Neural cell (in vitro differentiated cells): Measurements from ENCODE around the gene ACCSL. TPM values are rescaled to one million over a fixed set of nuclear protein-coding genes. Genes with fewer than 3 reads are reported as not detected.

Source experiments
- H2AFZ ChIP-seq: fragments of 200-600, 300-800 bp; sonication (generic), shearing (Covaris generic); 2 replicates; pipeline ENCODE4 v1.6.0; 2014; ENCODE audit warnings: low read depth, mild to moderate bottlenecking, antibody characterized with exemption, low read length, moderate library complexity
- H3F3A ChIP-seq: fragments of 200-600 bp; shearing (Covaris generic); 2 replicates; pipeline ENCODE4 v1.6.1; 2016; ENCODE audit warnings: mild to moderate bottlenecking, moderate library complexity, mixed read lengths, antibody characterized with exemption, low read length; ENCODE audit not compliant: insufficient read depth, poor library complexity, severe bottlenecking
- H3K27ac ChIP-seq: fragments of 200-600, 300-800 bp; sonication (generic), shearing (Covaris generic); 2 replicates; pipeline ENCODE4 v1.5.1; 2014; ENCODE audit warnings: mild to moderate bottlenecking, low read length, moderate library complexity
- H3K27me3 ChIP-seq: fragments of 300-800, 200-600 bp; sonication (generic), shearing (Covaris generic); 2 replicates; pipeline ENCODE4 v1.6.0; 2014; ENCODE audit warnings: mild to moderate bottlenecking, low read depth, low read length, moderate library complexity; ENCODE audit not compliant: insufficient read depth
- H3K36me3 ChIP-seq: fragments of 300-800, 200-600 bp; sonication (generic), shearing (Covaris generic); 2 replicates; pipeline ENCODE4 v1.5.1; 2014; ENCODE audit warnings: mild to moderate bottlenecking, antibody characterized with exemption, low read length, moderate library complexity; ENCODE audit not compliant: insufficient read depth
- H3K4me2 ChIP-seq: fragments of 300-800, 200-600 bp; sonication (generic), shearing (Covaris generic); 2 replicates; pipeline ENCODE4 v1.6.0; 2014; ENCODE audit warnings: mild to moderate bottlenecking, low read length
- H3K4me3 ChIP-seq: fragments of 300-800, 200-600 bp; sonication (generic), shearing (Covaris generic); 2 replicates; pipeline ENCODE4 v1.5.1; 2014; ENCODE audit warnings: mild to moderate bottlenecking, low read length, moderate library complexity
- H3K79me2 ChIP-seq: fragments of 200-600 bp; shearing (Covaris generic); replicated peaks from 2 replicates; pipeline ENCODE4 v1.6.0; 2014; ENCODE audit warnings: mild to moderate bottlenecking, low read length, moderate library complexity; ENCODE audit not compliant: insufficient read depth
- H3K9ac ChIP-seq: fragments of 300-800, 200-600 bp; sonication (generic), shearing (Covaris generic); 2 replicates; pipeline ENCODE4 v1.6.1; 2016; ENCODE audit warnings: mild to moderate bottlenecking, low read length, mixed read lengths
- H3K9me2 ChIP-seq: fragments of 200-600 bp; shearing (Covaris generic); 2 replicates; pipeline ENCODE4 v1.6.1; 2016; ENCODE audit warnings: mild to moderate bottlenecking, low read length, mixed read lengths; ENCODE audit not compliant: insufficient read depth
- H3K9me3 ChIP-seq: fragments of 200-600, 300-800 bp; sonication (generic), shearing (Covaris generic); 2 replicates; pipeline ENCODE4 v1.6.1; 2016; ENCODE audit warnings: mild to moderate bottlenecking, mixed run types, low read length, moderate library complexity, mixed read lengths
- H4K20me1 ChIP-seq: fragments of 200-600 bp; shearing (Covaris generic); 2 replicates; pipeline ENCODE4 v1.6.1; 2016; ENCODE audit warnings: mild to moderate bottlenecking, mixed run types; ENCODE audit not compliant: insufficient read depth
- EP300 ChIP-seq: fragments of 450-650 bp; conservative IDR thresholded peaks from 2 replicates; pipeline ENCODE4 v1.6.1; 2014; ENCODE audit warnings: antibody characterized with exemption, mild to moderate bottlenecking, moderate library complexity; ENCODE audit not compliant: poor library complexity, severe bottlenecking
- EZH2 ChIP-seq: fragments of 200-600, 300-800 bp; shearing (Covaris generic), sonication (generic); IDR thresholded peaks from 2 replicates; pipeline ENCODE4 v1.6.1; 2014; ENCODE audit warnings: antibody characterized with exemption, low read length, borderline replicate concordance, mild to moderate bottlenecking; ENCODE audit not compliant: insufficient read depth, poor library complexity, severe bottlenecking
- MXI1 ChIP-seq: fragments of 450-650 bp; conservative IDR thresholded peaks from 2 replicates; pipeline ENCODE4 v1.6.1; 2014; ENCODE audit warnings: antibody characterized with exemption, mild to moderate bottlenecking; ENCODE audit not compliant: poor library complexity, severe bottlenecking
- POLR2AphosphoS5 ChIP-seq: IDR thresholded peaks from 2 replicates; pipeline ENCODE4 v1.6.1; 2012
- RAD21 ChIP-seq: fragments of 450-650 bp; conservative IDR thresholded peaks from 2 replicates; pipeline ENCODE4 v1.6.1; 2014; ENCODE audit warnings: antibody characterized with exemption, mild to moderate bottlenecking, moderate library complexity
- SMC3 ChIP-seq: fragments of 450-650 bp; conservative IDR thresholded peaks from 2 replicates; pipeline ENCODE4 v1.6.1; 2014; ENCODE audit warnings: antibody characterized with exemption, mild to moderate bottlenecking, moderate library complexity; ENCODE audit not compliant: poor library complexity
- TAF1 ChIP-seq: IDR thresholded peaks from 2 replicates; pipeline ENCODE4 v1.6.1; 2012; ENCODE audit warnings: low read depth
- polyA plus RNA-seq: library from polyadenylated mRNA; depleted of rRNA; stranded (reverse); fragments of >200 nt; gene quantifications from 2 replicates; pipeline ENCODE4 v1.2.3, GENCODE V29; 2014
- TF ChIP-seq, protein P1 (sequence below): IDR thresholded peaks from 2 replicates; pipeline ENCODE4 v1.6.1; 2012; ENCODE audit warnings: borderline replicate concordance
- TF ChIP-seq, protein P2 (sequence below): fragments of 450-650 bp; IDR thresholded peaks from 2 replicates; pipeline ENCODE4 v1.5.1; 2014; ENCODE audit warnings: antibody characterized with exemption, mild to moderate bottlenecking, moderate library complexity; ENCODE audit not compliant: poor library complexity, severe bottlenecking

Gene ACCSL
- polyA plus RNA-seq, 1 donor from 2014 or later = not detected

DNA sequence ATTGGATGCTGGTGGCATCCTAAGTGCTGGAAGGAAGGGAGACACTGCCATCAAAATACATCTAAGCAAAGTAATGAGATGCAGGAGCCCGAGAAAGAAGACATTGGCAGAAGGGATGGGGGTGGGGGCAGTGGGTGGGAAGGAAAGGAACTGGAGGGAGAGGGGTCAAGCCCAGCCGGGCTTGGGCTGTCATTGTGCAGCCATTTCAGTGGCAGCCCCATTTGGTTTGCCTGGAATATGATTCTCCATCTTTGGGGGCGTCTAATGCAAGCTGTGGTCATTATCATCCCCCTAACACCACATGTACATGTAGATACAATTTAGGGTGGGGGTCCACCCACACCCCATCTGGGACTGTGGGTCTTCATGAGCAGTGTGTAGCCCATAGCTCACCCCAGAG, 13.9 kb upstream of the ACCSL start:
- no peaks in the 10 kb centered on the region for H3F3A ChIP-seq
- no peak for TF ChIP-seq SMC3
- TF ChIP-seq, protein P1, sequence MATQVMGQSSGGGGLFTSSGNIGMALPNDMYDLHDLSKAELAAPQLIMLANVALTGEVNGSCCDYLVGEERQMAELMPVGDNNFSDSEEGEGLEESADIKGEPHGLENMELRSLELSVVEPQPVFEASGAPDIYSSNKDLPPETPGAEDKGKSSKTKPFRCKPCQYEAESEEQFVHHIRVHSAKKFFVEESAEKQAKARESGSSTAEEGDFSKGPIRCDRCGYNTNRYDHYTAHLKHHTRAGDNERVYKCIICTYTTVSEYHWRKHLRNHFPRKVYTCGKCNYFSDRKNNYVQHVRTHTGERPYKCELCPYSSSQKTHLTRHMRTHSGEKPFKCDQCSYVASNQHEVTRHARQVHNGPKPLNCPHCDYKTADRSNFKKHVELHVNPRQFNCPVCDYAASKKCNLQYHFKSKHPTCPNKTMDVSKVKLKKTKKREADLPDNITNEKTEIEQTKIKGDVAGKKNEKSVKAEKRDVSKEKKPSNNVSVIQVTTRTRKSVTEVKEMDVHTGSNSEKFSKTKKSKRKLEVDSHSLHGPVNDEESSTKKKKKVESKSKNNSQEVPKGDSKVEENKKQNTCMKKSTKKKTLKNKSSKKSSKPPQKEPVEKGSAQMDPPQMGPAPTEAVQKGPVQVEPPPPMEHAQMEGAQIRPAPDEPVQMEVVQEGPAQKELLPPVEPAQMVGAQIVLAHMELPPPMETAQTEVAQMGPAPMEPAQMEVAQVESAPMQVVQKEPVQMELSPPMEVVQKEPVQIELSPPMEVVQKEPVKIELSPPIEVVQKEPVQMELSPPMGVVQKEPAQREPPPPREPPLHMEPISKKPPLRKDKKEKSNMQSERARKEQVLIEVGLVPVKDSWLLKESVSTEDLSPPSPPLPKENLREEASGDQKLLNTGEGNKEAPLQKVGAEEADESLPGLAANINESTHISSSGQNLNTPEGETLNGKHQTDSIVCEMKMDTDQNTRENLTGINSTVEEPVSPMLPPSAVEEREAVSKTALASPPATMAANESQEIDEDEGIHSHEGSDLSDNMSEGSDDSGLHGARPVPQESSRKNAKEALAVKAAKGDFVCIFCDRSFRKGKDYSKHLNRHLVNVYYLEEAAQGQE = no peak
- TF ChIP-seq EZH2 = no peak
- no peak for TF ChIP-seq TAF1
- no peak for TF ChIP-seq MXI1
- no peak for TF ChIP-seq POLR2AphosphoS5
- no peak for TF ChIP-seq EP300
- TF ChIP-seq RAD21 = no peak
- TF ChIP-seq, protein P2, sequence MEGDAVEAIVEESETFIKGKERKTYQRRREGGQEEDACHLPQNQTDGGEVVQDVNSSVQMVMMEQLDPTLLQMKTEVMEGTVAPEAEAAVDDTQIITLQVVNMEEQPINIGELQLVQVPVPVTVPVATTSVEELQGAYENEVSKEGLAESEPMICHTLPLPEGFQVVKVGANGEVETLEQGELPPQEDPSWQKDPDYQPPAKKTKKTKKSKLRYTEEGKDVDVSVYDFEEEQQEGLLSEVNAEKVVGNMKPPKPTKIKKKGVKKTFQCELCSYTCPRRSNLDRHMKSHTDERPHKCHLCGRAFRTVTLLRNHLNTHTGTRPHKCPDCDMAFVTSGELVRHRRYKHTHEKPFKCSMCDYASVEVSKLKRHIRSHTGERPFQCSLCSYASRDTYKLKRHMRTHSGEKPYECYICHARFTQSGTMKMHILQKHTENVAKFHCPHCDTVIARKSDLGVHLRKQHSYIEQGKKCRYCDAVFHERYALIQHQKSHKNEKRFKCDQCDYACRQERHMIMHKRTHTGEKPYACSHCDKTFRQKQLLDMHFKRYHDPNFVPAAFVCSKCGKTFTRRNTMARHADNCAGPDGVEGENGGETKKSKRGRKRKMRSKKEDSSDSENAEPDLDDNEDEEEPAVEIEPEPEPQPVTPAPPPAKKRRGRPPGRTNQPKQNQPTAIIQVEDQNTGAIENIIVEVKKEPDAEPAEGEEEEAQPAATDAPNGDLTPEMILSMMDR = no peak
- no peak overlapping the region for H3K9ac ChIP-seq
- H3K4me3 ChIP-seq = no peak overlapping the region
- H3K36me3 ChIP-seq = no peaks in the 10 kb centered on the region
- H3K9me2 ChIP-seq = no peaks in the 10 kb centered on the region
- no peaks in the 10 kb centered on the region for H3K9me3 ChIP-seq
- no peaks in the 10 kb centered on the region for H4K20me1 ChIP-seq
- H2AFZ ChIP-seq = no peak overlapping the region
- H3K4me2 ChIP-seq = no peak overlapping the region
- no peaks in the 10 kb centered on the region for H3K27me3 ChIP-seq
- no peaks in the 10 kb centered on the region for H3K79me2 ChIP-seq
- no peak overlapping the region for H3K27ac ChIP-seq

DNA sequence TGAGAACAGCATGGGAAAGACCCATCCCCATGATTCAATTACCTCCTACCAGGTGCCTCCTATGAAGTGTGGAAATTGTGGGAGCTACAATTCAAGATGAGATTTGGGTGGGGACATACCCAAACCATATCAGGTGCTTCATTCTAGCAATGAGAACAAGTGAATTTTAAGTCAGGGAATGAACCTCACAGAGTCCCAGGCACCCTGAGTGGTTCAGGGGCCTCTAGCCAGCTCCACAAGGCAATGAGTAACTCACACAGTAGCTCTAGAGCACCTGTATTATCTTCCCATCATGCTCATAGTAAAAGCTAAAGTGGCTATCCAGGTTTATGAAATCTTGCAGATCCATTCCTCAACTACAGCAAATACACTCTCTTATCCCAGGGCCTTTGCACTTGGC, 13.1 kb upstream of the ACCSL start:
- Histone ChIP-seq H3K27ac (no peak overlapping the region), H4K20me1 (no peaks in the 10 kb centered on the region)

More for the DNA sequence above, 13.1 kb upstream of the ACCSL start:
- Histone ChIP-seq H3K79me2 (no peaks in the 10 kb centered on the region), H3K4me3 (no peak overlapping the region), H3K27me3 (no peaks in the 10 kb centered on the region), H3K9ac (no peak overlapping the region), H3F3A (no peaks in the 10 kb centered on the region), H3K9me3 (no peaks in the 10 kb centered on the region), H3K9me2 (no peaks in the 10 kb centered on the region), H3K4me2 (no peak overlapping the region), H3K36me3 (no peaks in the 10 kb centered on the region), H2AFZ (no peak overlapping the region)
- no peak for TF ChIP-seq POLR2AphosphoS5
- no peak for TF ChIP-seq TAF1
- no peak for TF ChIP-seq RAD21
- no peak for TF ChIP-seq SMC3
- TF ChIP-seq EZH2 = no peak
- TF ChIP-seq, protein P2 = no peak
- TF ChIP-seq, protein P1 = no peak
- no peak for TF ChIP-seq MXI1
- TF ChIP-seq EP300 = no peak
